Panc1 (cell line): ENCODE results near the gene MADD. TPM values are rescaled to one million over a fixed set of nuclear protein-coding genes. Genes with fewer than 3 reads are reported as not detected.

ENCODE experiments used
- ATAC-seq: fragments of 200-7000 bp; cut with Tn5 transposase; 2 replicates; pipeline ENCODE4 v1.9.1; 2020; ENCODE audit warnings: mild to moderate bottlenecking, moderate library complexity
- BruUV-seq: library from RNA; stranded (reverse); fragments of 400-500 nt; replicated peaks from 2 replicates; lab custom pipeline; 2021; lab: Mats Ljungman, UMichigan
- CTCF ChIA-PET: fragments of 300-600 bp; sonication (Branson Sonifier 250); formaldehyde crosslinking; loops from one replicate; lab custom pipeline; 2022; ENCODE audit warnings: antibody characterized with exemption; lab: Charles Lee
- POLR2A ChIA-PET: fragments of 300-600 bp; sonication (Branson Sonifier 250); formaldehyde crosslinking; loops from one replicate; lab custom pipeline; 2022; ENCODE audit warnings: antibody characterized with exemption; lab: Charles Lee
- DNase-seq: peaks from one replicate; pipeline ENCODE4 v3.0.0-alpha.2; 2010; ENCODE audit warnings: low read depth, low spot score
- H3K27ac ChIP-seq: 2 replicates; pipeline ENCODE4 v1.5.1; 2011; ENCODE audit warnings: mild to moderate bottlenecking, low read length, inconsistent platforms
- H3K27me3 ChIP-seq: fragments of 200-500 bp; sonication (Bioruptor generic); 2 replicates; pipeline ENCODE4 v1.6.0; 2014; ENCODE audit warnings: low read length, inconsistent platforms; ENCODE audit not compliant: control insufficient read depth, insufficient read depth
- H3K36me3 ChIP-seq: fragments of 200-500 bp; sonication (Bioruptor generic); 2 replicates; pipeline ENCODE4 v1.5.1; 2014; ENCODE audit warnings: inconsistent platforms, mild to moderate bottlenecking, low read length, moderate library complexity; ENCODE audit not compliant: control insufficient read depth, insufficient read depth
- H3K4me1 ChIP-seq: 2 replicates; pipeline ENCODE4 v1.5.1; 2011; ENCODE audit warnings: inconsistent platforms, mild to moderate bottlenecking, low read length, moderate library complexity; ENCODE audit not compliant: control insufficient read depth, insufficient read depth
- H3K4me3 ChIP-seq, 2 experiments: 2 replicates each; pipeline ENCODE4 v1.5.1; 2011 to 2012; ENCODE audit warnings: low read depth in 2 of 2, low read length in 2 of 2, mild to moderate bottlenecking in 2 of 2, inconsistent platforms in 1 of 2, moderate library complexity in 1 of 2
- H3K9me3 ChIP-seq: fragments of 200-500 bp; sonication (Bioruptor generic); 2 replicates; pipeline ENCODE4 v1.5.1; 2014; ENCODE audit warnings: low read depth, mild to moderate bottlenecking, inconsistent platforms, low read length, moderate library complexity; ENCODE audit not compliant: control insufficient read depth, insufficient read depth
- POLR2AphosphoS5 ChIP-seq: IDR thresholded peaks from 2 replicates; pipeline ENCODE4 v1.6.1; 2012; ENCODE audit warnings: mild to moderate bottlenecking, low read depth, low read length, moderate library complexity
- SIN3A ChIP-seq: IDR thresholded peaks from 2 replicates; pipeline ENCODE4 v1.6.1; 2012; ENCODE audit warnings: low read depth, mild to moderate bottlenecking, low read length, moderate library complexity, borderline replicate concordance; ENCODE audit not compliant: insufficient read depth
- TCF7L2 ChIP-seq: IDR thresholded peaks from 2 replicates; pipeline ENCODE4 v1.6.1; 2011; ENCODE audit warnings: mild to moderate bottlenecking, low read depth, low read length, inconsistent platforms
- in situ Hi-C: cut with HindIII; loops from 2 replicates; pipeline ENCODE4 v1.10.0; 2016; ENCODE audit warnings: low sequenced_read_pairs, low pct_unique_long_range_greater_than_20kb
- intact Hi-C: fragments of 100-400 bp; cut with micrococcal nuclease; formaldehyde crosslinking; loops from one replicate; pipeline ENCODE4 v1.10.0; 2022; ENCODE audit not compliant: unreplicated experiment
- total RNA-seq: library from RNA; stranded (reverse); gene quantifications from one replicate; pipeline ENCODE4 v1.2.1, GENCODE V29; 2021; ENCODE audit not compliant: unreplicated experiment
- TF ChIP-seq, protein P1 (sequence below), 2 experiments: IDR thresholded peaks; 2 replicates each; pipeline ENCODE4 v1.6.1; 2011 to 2012; ENCODE audit warnings: low read depth in 2 of 2, control low read depth in 1 of 2, low read length in 1 of 2, mild to moderate bottlenecking in 1 of 2, moderate library complexity in 1 of 2; ENCODE audit not compliant: insufficient read depth in 1 of 2
- TF ChIP-seq, protein P2 (sequence below): fragments of 450-650 bp; IDR thresholded peaks from 2 replicates; pipeline ENCODE4 v1.5.1; 2017; ENCODE audit warnings: mild to moderate bottlenecking

The MADD gene
- total RNA-seq, 1 experiment from 2014 or later = 51.1 TPM

DNA sequence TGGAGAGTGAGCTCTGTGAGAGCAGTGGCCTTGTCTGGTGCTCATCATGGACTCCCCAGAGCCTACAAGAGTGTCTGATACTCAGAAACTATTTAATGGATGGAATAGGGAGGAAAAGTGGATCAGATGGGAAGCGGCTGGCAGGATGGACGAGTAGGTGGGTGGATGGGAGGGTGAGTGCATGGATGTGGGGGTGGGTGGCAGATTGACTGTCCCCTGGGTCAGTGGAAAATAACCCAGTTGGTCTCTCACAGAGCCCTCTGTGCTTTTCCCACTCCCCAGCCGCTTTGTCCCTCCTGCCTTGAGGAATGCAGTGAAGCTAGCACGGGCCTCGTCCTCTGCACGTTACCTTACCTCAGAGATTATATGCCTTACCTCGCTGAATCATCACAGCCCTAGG, 102.5 kb downstream of the MADD start:
- Histone ChIP-seq H3K4me3 (no peak overlapping the region), H3K9me3 (no peaks in the 10 kb centered on the region), H3K4me1 (no peaks in the 10 kb centered on the region; the same call in 1 of the 2 replicates), H3K36me3 (no peaks in the 10 kb centered on the region), H3K27ac (no peak overlapping the region), H3K27me3 (no peaks in the 10 kb centered on the region)
- in situ Hi-C loops (no loop called here), intact Hi-C loops (loop anchor here (5.0 kb wide), 1 partner anchor 80 kb away; no protein-coding TSS in a partner anchor)
- CTCF ChIA-PET = no interaction called here
- no peak for ATAC-seq
- no peak for TF ChIP-seq SIN3A
- TF ChIP-seq, protein P1, sequence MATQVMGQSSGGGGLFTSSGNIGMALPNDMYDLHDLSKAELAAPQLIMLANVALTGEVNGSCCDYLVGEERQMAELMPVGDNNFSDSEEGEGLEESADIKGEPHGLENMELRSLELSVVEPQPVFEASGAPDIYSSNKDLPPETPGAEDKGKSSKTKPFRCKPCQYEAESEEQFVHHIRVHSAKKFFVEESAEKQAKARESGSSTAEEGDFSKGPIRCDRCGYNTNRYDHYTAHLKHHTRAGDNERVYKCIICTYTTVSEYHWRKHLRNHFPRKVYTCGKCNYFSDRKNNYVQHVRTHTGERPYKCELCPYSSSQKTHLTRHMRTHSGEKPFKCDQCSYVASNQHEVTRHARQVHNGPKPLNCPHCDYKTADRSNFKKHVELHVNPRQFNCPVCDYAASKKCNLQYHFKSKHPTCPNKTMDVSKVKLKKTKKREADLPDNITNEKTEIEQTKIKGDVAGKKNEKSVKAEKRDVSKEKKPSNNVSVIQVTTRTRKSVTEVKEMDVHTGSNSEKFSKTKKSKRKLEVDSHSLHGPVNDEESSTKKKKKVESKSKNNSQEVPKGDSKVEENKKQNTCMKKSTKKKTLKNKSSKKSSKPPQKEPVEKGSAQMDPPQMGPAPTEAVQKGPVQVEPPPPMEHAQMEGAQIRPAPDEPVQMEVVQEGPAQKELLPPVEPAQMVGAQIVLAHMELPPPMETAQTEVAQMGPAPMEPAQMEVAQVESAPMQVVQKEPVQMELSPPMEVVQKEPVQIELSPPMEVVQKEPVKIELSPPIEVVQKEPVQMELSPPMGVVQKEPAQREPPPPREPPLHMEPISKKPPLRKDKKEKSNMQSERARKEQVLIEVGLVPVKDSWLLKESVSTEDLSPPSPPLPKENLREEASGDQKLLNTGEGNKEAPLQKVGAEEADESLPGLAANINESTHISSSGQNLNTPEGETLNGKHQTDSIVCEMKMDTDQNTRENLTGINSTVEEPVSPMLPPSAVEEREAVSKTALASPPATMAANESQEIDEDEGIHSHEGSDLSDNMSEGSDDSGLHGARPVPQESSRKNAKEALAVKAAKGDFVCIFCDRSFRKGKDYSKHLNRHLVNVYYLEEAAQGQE (IDR thresholded peaks at IDR 0.05; ENCODE audit: insufficient read depth in 1 of 2, low read depth in 2 of 2, low read length in 1 of 2) = no peak
- TF ChIP-seq POLR2AphosphoS5 = no peak
- TF ChIP-seq TCF7L2 = no peak
- TF ChIP-seq, protein P2, sequence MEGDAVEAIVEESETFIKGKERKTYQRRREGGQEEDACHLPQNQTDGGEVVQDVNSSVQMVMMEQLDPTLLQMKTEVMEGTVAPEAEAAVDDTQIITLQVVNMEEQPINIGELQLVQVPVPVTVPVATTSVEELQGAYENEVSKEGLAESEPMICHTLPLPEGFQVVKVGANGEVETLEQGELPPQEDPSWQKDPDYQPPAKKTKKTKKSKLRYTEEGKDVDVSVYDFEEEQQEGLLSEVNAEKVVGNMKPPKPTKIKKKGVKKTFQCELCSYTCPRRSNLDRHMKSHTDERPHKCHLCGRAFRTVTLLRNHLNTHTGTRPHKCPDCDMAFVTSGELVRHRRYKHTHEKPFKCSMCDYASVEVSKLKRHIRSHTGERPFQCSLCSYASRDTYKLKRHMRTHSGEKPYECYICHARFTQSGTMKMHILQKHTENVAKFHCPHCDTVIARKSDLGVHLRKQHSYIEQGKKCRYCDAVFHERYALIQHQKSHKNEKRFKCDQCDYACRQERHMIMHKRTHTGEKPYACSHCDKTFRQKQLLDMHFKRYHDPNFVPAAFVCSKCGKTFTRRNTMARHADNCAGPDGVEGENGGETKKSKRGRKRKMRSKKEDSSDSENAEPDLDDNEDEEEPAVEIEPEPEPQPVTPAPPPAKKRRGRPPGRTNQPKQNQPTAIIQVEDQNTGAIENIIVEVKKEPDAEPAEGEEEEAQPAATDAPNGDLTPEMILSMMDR = no peak
- BruUV-seq = no TSS peak
- DNase-seq = no peak
- POLR2A ChIA-PET = no interaction called here

DNA sequence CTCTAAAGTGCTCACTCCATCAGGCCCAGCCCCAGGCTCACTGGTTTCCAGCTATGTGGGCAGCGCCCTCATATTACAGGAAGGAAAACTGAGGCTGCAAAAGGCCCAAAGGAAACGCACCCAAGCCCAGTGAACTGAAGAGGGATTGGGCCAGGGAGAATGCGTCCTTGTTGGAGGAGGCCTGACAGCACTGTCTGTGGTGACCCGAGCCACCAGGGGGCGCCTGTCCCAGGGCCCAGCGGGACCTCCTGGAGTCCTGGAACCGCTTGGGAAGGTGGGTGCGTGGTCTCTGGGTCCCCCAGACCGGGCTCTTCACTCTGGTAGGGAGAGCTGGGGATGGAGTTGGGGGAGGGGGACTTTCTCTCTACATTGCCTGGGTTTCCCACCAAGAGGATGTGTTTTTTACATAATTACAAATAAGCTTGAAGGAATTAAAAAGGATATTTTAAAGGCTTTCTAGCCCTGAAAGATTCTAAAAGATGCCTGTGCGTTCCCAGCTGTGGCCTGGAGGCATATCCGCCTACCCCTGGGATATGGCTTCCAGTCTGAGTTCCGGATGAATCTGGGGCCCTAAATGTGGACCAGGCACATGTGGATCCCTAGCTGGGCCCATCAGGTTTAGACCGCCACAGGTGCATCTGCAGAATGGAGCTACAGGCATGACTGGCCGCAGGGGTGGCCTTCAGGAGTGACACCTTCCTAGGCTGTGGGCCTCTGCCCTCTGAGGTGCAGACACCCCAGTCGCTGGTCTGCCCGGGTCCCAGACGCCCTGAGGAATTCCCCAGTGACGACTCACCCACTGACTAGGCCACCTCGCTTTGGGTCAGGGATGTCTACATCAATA, 104.2 kb downstream of the MADD start:
- no peak for TF ChIP-seq SIN3A
- TF ChIP-seq, protein P2 = peak; percentile 98
- BruUV-seq = no TSS peak
- no peak overlapping the region for H3K4me3 ChIP-seq
- CTCF ChIA-PET = interaction anchor here (0.8 to 1.5 kb wide), 5 partner anchors 9 to 80 kb away, joined by 3 to 8 read pairs (median 5); no protein-coding TSS in a partner anchor
- in situ Hi-C loops (no loop called here), intact Hi-C loops (loop anchor here (5.0 kb wide), 1 partner anchor 78 kb away; no protein-coding TSS in a partner anchor)
- no peaks in the 10 kb centered on the region; the same call in 1 of the 2 replicates for H3K4me1 ChIP-seq
- H3K27me3 ChIP-seq = no peaks in the 10 kb centered on the region
- no peaks in the 10 kb centered on the region for H3K9me3 ChIP-seq
- no peak overlapping the region for H3K27ac ChIP-seq
- DNase-seq = peak; percentile 33
- POLR2A ChIA-PET = interaction anchor here (0.6 kb wide), 1 partner anchor 356 kb away, joined by 6 read pairs; no protein-coding TSS in a partner anchor
- ATAC-seq = peak; percentile 95
- no peaks in the 10 kb centered on the region for H3K36me3 ChIP-seq
